ENCODE measurements around the gene LTC4S. TPM values are rescaled to one million over a fixed set of nuclear protein-coding genes. Genes with fewer than 3 reads are reported as not detected.
A peak's percentile ranks its signal among the peaks of the same experiment; 100 is the strongest.

Gene LTC4S
- total RNA-seq, 4 donors from 2014 or later = 4.1 to 22.9 (median 13.6) TPM; not detected in 1

GRCh38 chr5:179804555-179804947, 10.8 kb downstream of the LTC4S start:
- Histone ChIP-seq H3K4me1 (peaks cover 0 to 6% of the 10 kb centered on the region in 2 donors), H3K27ac (no peak overlapping the region), H3K27me3 (no peaks in the 10 kb centered on the region), H3K9me3 (no peaks in the 10 kb centered on the region), H3K4me3 (no peak overlapping the region), H3K36me3 (no peaks in the 10 kb centered on the region)
- intact Hi-C loops (cut with DNase I; ENCODE audit: low total_unique reads) = no loop called here
- no peak for DNase-seq
- TF ChIP-seq POLR2A (IDR thresholded peaks at IDR 0.05) (no peak), CTCF (IDR thresholded peaks at IDR 0.05) (no peak)

GRCh38 chr5:179805070-179805528, 11.3 kb downstream of the LTC4S start:
- TF ChIP-seq POLR2A (IDR thresholded peaks at IDR 0.05) (no peak), CTCF (IDR thresholded peaks at IDR 0.05) (no peak)
- intact Hi-C loops (cut with DNase I; ENCODE audit: low total_unique reads) = no loop called here

GRCh38 chr5:179805529-179806249, 11.9 kb downstream of the LTC4S start:
- H3K4me1 ChIP-seq = peaks cover 0 to 6% of the 10 kb centered on the region in 2 donors
- H3K9me3 ChIP-seq = no peaks in the 10 kb centered on the region
- no peaks in the 10 kb centered on the region for H3K36me3 ChIP-seq
- peak in 1 of 2 donors; percentile 29 for DNase-seq
- peak overlapping the region; percentile 67 to 69 for H3K4me3 ChIP-seq
- intact Hi-C loops (cut with DNase I; ENCODE audit: low total_unique reads) = no loop called here
- H3K27ac ChIP-seq = peak overlapping the region; percentile 94
- H3K27me3 ChIP-seq = no peaks in the 10 kb centered on the region
- TF ChIP-seq CTCF (IDR thresholded peaks at IDR 0.05) (peak in 2 of 4 experiments; percentile 3 to 6), POLR2A (IDR thresholded peaks at IDR 0.05) (no peak)

More at GRCh38 chr5:179805070-179805528, 11.3 kb downstream of the LTC4S start:
- Histone ChIP-seq H3K4me3 (peak overlapping the region; percentile 67 to 69), H3K4me1 (peaks cover 0 to 6% of the 10 kb centered on the region in 2 donors), H3K27me3 (no peaks in the 10 kb centered on the region), H3K36me3 (no peaks in the 10 kb centered on the region), H3K9me3 (no peaks in the 10 kb centered on the region), H3K27ac (peak overlapping the region; percentile 94)
- DNase-seq = no peak

- peak within 1 kb of the TSS; percentile 94 for H3K27ac ChIP-seq
- peak; percentile 58 to 76 for DNase-seq
- H3K4me3 ChIP-seq = peak within 1 kb of the TSS; percentile 67 to 69
- no peaks in the 10 kb centered on the region for H3K9me3 ChIP-seq
- peak in 2 of 4 experiments; percentile 2 to 27 for TF ChIP-seq CTCF (IDR thresholded peaks at IDR 0.05)
- TF ChIP-seq POLR2A (IDR thresholded peaks at IDR 0.05) = peak in 1 of 2 donors; percentile 71
- no peaks in the 10 kb centered on the region for H3K36me3 ChIP-seq
- no peaks in the 10 kb centered on the region for H3K27me3 ChIP-seq
- intact Hi-C loops (cut with DNase I; ENCODE audit: low total_unique reads) = no loop called here
- H3K4me1 ChIP-seq = peaks cover 0 to 6% of the 10 kb centered on the region in 2 donors
Observed at GRCh38 chr5:179806250-179807048, 12.7 kb downstream of the LTC4S start, which contains the start of gene MGAT4B. Gene MGAT4B, minus strand, starts transcription at chr5:179806866. Its CDS starts 283 bp downstream, at chr5:179806583.

Measured in uterus (tissue), 4 donors.